ENCODE results near the gene CFAP70.
"Not testable (repeated sequence)": the region's sequence is repeated elsewhere in the genome, so short reads cannot be mapped to it uniquely, and the experiment has no call there.

The CFAP70 gene

GRCh38 chr10:73340121-73340520 is 18.5 kb downstream of the CFAP70 start:
- DNase-seq (ENCODE audit: low read depth in 2 of 3, low spot score in 1 of 3), result no peak

GRCh38 chr10:73339436-73339835 is 19.2 kb downstream of the CFAP70 start:
- no peak for DNase-seq (ENCODE audit: low read depth in 2 of 3, low spot score in 1 of 3)

- no peak for DNase-seq (ENCODE audit: low read depth in 2 of 3, low spot score in 1 of 3)
These were observed 19.8 kb downstream of the CFAP70 start for GRCh38 chr10:73338801-73339368.

GRCh38 chr10:73333202-73333601 is 25.5 kb downstream of the CFAP70 start:
- no peak for DNase-seq (ENCODE audit: low read depth in 2 of 3, low spot score in 1 of 3)

- DNase-seq (ENCODE audit: low read depth in 2 of 3, low spot score in 1 of 3), result no peak
These were observed 26.3 kb downstream of the CFAP70 start for GRCh38 chr10:73332379-73332778.

- DNase-seq (ENCODE audit: low read depth in 2 of 3, low spot score in 1 of 3), result not testable (repeated sequence)
These were observed 30.1 kb downstream of the CFAP70 start for GRCh38 chr10:73328523-73328922.

- not testable (repeated sequence) for DNase-seq (ENCODE audit: low read depth in 2 of 3, low spot score in 1 of 3)
These were observed 33.4 kb downstream of the CFAP70 start for GRCh38 chr10:73325290-73325689.

GRCh38 chr10:73323582-73323981 is 35.1 kb downstream of the CFAP70 start:
- not testable (repeated sequence) for DNase-seq (ENCODE audit: low read depth in 2 of 3, low spot score in 1 of 3)

GRCh38 chr10:73310475-73310874 is 48.2 kb downstream of the CFAP70 start:
- DNase-seq (ENCODE audit: low read depth in 2 of 3, low spot score in 1 of 3), result no peak

- no peak for DNase-seq (ENCODE audit: low read depth in 2 of 3, low spot score in 1 of 3)
These were observed 51.4 kb downstream of the CFAP70 start for GRCh38 chr10:73307203-73307800.

GRCh38 chr10:73306171-73306708 is 52.4 kb downstream of the CFAP70 start:
- no peak for DNase-seq (ENCODE audit: low read depth in 2 of 3, low spot score in 1 of 3)

- DNase-seq (ENCODE audit: low read depth in 2 of 3, low spot score in 1 of 3), result no peak
These were observed 61.7 kb downstream of the CFAP70 start for GRCh38 chr10:73296946-73297345.

GRCh38 chr10:73293461-73293860 is 65.2 kb downstream of the CFAP70 start:
- no peak for DNase-seq (ENCODE audit: low read depth in 2 of 3, low spot score in 1 of 3)

- DNase-seq (ENCODE audit: low read depth in 2 of 3, low spot score in 1 of 3), result no peak
These were observed 68.7 kb downstream of the CFAP70 start for GRCh38 chr10:73289958-73290357.

GRCh38 chr10:73287441-73287840 is 71.2 kb downstream of the CFAP70 start:
- DNase-seq (ENCODE audit: low read depth in 2 of 3, low spot score in 1 of 3), result no peak

- DNase-seq (ENCODE audit: low read depth in 2 of 3, low spot score in 1 of 3), result no peak
These were observed 77.6 kb downstream of the CFAP70 start for GRCh38 chr10:73281097-73281496.

- no peak for DNase-seq (ENCODE audit: low read depth in 2 of 3, low spot score in 1 of 3)
These were observed 94.2 kb downstream of the CFAP70 start for GRCh38 chr10:73264423-73264822.

GRCh38 chr10:73263693-73264347 is 94.8 kb downstream of the CFAP70 start:
- no peak for DNase-seq (ENCODE audit: low read depth in 2 of 3, low spot score in 1 of 3)

- DNase-seq (ENCODE audit: low read depth in 2 of 3, low spot score in 1 of 3), result no peak
These were observed 95.6 kb downstream of the CFAP70 start for GRCh38 chr10:73262880-73263555.

GRCh38 chr10:73262105-73262730 is 96.4 kb downstream of the CFAP70 start:
- no peak for DNase-seq (ENCODE audit: low read depth in 2 of 3, low spot score in 1 of 3)

GRCh38 chr10:73261362-73261995 is 97.2 kb downstream of the CFAP70 start:
- no peak for DNase-seq (ENCODE audit: low read depth in 2 of 3, low spot score in 1 of 3)
